ENCODE data around the gene NR1I3.

GRCh38 chr1:161273402-161273801, 35.4 kb upstream of the NR1I3 start:
- TF ChIP-seq CTCF (IDR thresholded peaks at IDR 0.05) (no peak), POLR2AphosphoS5 (IDR thresholded peaks at IDR 0.05) (no peak), POLR2A (IDR thresholded peaks at IDR 0.05) (no peak), EP300 (IDR thresholded peaks at IDR 0.05; ENCODE audit: low read depth) (no peak)
